ENCODE data around the gene RNF4.

- TF ChIP-seq CTCF (IDR thresholded peaks at IDR 0.05): no peak
- no peak for TF ChIP-seq POLR2A (IDR thresholded peaks at IDR 0.05; ENCODE audit: low read depth)
- TF ChIP-seq POLR2AphosphoS5 (IDR thresholded peaks at IDR 0.05): no peak
- no peak for TF ChIP-seq EP300 (IDR thresholded peaks at IDR 0.05)
Measured at GRCh38 chr4:2501034-2501594, 32.2 kb downstream of the RNF4 start.
